WTC11 (cell line): ENCODE results near the gene SEMA4F.

Experiments used
- CTCF ChIP-seq: fragments of 200-600 bp; IDR thresholded peaks from 2 replicates; pipeline ENCODE4 v1.8.0; 2022; ENCODE audit warnings: antibody characterized with exemption
- RELA ChIP-seq: sonication (generic); formaldehyde crosslinking; IDR thresholded peaks from 2 replicates; pipeline ENCODE4 v1.8.1; 2022; ENCODE audit warnings: missing genetic modification reagents, mild to moderate bottlenecking, borderline replicate concordance

DNA sequence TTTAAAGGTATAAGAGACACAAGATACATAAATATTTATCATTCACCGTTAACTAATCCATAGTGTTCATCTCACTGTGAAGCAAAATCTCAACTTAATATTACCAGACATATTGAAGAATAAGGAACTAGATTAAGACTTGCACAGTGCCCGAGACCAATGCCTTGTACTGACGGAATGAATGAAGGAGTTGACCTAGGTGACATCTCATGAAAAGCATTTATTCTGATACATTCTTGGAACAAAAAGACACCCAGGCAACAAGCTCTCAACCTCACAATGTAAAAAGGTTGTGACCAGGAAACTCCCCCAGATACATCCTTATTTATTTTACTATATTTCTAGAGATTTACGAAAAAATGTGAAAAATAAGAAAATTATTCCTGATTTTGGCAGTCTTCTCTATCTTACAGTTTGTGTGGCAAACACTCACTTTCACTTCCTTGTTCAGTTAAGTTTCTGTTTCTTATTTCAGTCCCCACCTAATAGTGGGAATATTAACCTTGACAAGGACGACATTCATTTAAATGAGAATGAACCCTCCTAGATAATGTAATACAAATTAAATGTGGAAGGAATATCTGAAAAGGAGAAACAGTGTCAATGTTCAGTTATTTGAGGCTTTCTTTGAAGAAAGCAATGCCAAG, 34.3 kb upstream of the SEMA4F start:
- TF ChIP-seq CTCF, result no peak
- no peak for TF ChIP-seq RELA (CRISPR knock-in tag)
